ENCODE measurements around the gene RCSD1. TPM values are rescaled to one million over a fixed set of nuclear protein-coding genes. Genes with fewer than 3 reads are reported as not detected.
"Not testable (repeated sequence)": the region's sequence is repeated elsewhere in the genome, so short reads cannot be mapped to it uniquely, and the experiment has no call there.

The RCSD1 gene
- polyA plus RNA-seq, 2 donors = 1.5 to 1.7 TPM

DNA sequence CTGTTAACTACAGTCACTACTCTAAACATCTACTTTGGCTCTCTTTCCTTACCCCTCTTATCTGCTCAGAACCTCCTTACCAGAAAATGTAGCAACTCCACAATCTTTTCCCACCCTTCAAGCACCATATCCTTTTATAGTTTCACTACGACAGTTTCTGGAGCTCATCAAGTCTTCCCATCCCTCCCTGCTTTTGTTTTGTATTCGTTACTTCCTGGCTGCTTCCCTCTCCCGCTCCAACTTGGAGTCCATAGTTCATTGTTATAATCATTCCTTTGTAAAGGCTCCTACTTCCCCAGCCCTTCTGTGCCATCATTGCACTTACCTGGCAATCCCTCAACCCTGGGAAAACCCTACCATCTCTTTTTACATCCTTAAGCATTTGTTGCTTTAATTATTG lies 109.7 kb downstream of the RCSD1 start:
- H3K9me3 ChIP-seq (ENCODE audit: control insufficient read depth in 2 of 2, insufficient read depth in 1 of 2, low read depth in 1 of 2, low read length in 1 of 2) = no peaks in the 10 kb centered on the region
- H3K4me1 ChIP-seq (ENCODE audit: control insufficient read depth in 2 of 2, insufficient read depth in 2 of 2, low read length in 1 of 2) = no peaks in the 10 kb centered on the region
- no peak overlapping the region for H3K4me3 ChIP-seq (ENCODE audit: low read depth in 1 of 2, low read length in 2 of 2)
- H3K27ac ChIP-seq (ENCODE audit: low read depth in 2 of 2, low read length in 1 of 2) = no peak overlapping the region
- H3K36me3 ChIP-seq (ENCODE audit: control insufficient read depth in 2 of 2, insufficient read depth in 2 of 2, low read length in 1 of 2) = no peaks in the 10 kb centered on the region
- WGBS, 2 donors = 56 to 61% methylated on average over 3 of the region's 3 CpGs
- no peaks in the 10 kb centered on the region for H3K27me3 ChIP-seq (ENCODE audit: control insufficient read depth in 1 of 2, insufficient read depth in 2 of 2, low read length in 2 of 2)

DNA sequence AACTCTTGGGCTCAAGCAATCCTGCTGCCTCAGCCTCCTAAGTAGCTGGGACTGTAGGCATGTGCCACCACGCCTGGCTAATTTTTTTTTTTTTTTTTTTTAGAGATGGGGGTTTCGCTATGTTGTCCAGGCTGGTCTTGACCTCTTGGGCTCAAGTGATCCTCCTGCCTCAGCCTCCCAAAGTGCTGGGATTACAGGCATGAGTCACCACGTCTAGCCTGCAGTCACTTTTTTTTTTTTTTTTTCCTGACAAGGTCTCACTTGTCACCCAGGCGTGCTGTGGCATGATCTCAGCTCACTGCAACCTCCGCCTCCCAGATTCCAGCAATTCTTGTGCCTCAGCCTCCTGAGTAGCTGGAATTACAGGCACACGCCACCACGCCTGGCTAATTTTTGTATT lies 111.1 kb downstream of the RCSD1 start:
- not testable (repeated sequence) for H3K4me3 ChIP-seq (ENCODE audit: low read depth in 1 of 2, low read length in 2 of 2); H3K27me3 ChIP-seq (ENCODE audit: control insufficient read depth in 1 of 2, insufficient read depth in 2 of 2, low read length in 2 of 2); H3K9me3 ChIP-seq (ENCODE audit: control insufficient read depth in 2 of 2, insufficient read depth in 1 of 2, low read depth in 1 of 2, low read length in 1 of 2); H3K27ac ChIP-seq (ENCODE audit: low read depth in 2 of 2, low read length in 1 of 2); H3K4me1 ChIP-seq (ENCODE audit: control insufficient read depth in 2 of 2, insufficient read depth in 2 of 2, low read length in 1 of 2); H3K36me3 ChIP-seq (ENCODE audit: control insufficient read depth in 2 of 2, insufficient read depth in 2 of 2, low read length in 1 of 2)
- WGBS, 2 donors = 82 to 85% methylated on average over 7 of the region's 7 CpGs

DNA sequence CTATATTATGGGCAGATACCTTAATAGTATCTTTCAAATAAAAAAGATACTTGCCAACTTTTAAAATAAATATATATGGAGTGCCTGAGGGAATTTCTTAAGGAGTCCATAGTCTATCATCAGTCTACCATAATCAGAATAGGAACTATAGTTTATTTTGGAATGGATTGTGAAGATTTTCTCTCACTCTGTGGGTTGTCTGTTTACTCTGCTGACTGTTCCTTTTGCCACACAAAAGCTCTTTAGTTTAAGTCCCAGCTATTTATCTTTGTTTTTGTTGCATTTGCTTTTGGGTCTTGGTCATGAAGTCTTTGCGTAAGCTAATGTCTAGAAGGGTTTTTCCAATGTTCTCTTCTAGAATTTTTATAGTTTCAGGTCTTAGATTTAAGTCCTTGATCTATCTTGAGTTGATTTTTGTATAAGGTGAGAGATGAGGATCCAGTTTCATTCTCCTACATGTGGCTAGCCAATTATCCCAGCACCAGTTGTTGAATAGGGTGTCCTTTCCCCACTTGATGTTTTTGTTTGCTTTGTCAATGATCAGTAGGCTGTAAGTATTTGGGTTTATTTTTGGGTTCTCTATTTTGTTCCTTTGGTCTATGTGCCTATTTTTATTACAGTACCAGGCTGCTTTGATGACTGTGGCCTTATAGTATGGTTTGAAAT lies 112.5 kb downstream of the RCSD1 start:
- H3K4me3 ChIP-seq (ENCODE audit: low read depth in 1 of 2, low read length in 2 of 2); H3K9me3 ChIP-seq (ENCODE audit: control insufficient read depth in 2 of 2, insufficient read depth in 1 of 2, low read depth in 1 of 2, low read length in 1 of 2); H3K27me3 ChIP-seq (ENCODE audit: control insufficient read depth in 1 of 2, insufficient read depth in 2 of 2, low read length in 2 of 2); H3K4me1 ChIP-seq (ENCODE audit: control insufficient read depth in 2 of 2, insufficient read depth in 2 of 2, low read length in 1 of 2); H3K36me3 ChIP-seq (ENCODE audit: control insufficient read depth in 2 of 2, insufficient read depth in 2 of 2, low read length in 1 of 2); H3K27ac ChIP-seq (ENCODE audit: low read depth in 2 of 2, low read length in 1 of 2): not testable (repeated sequence)
- WGBS, 2 donors = 58 to 77% methylated on average over 1 of the region's 1 CpG

DNA sequence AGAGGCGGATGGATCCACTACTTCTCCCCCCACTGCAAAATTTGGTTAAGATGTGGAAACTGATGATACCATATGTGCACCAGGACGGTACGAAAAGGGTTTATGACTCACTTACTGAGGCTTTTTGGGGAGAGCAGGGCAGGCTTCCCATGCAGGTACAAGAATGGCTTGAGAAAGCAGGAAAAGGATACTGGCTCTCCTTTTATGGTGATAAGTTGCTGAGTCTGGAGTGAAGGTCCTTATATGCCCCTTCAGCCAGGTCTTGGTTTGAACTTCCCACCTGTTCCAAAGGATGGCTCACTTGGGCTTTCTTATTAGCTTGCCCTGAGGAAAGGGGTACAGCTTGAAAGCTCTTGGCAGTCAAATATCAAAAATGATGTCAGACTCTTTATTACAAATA lies 114.9 kb downstream of the RCSD1 start:
- no peaks in the 10 kb centered on the region for H3K27me3 ChIP-seq (ENCODE audit: control insufficient read depth in 1 of 2, insufficient read depth in 2 of 2, low read length in 2 of 2)
- no peak overlapping the region for H3K4me3 ChIP-seq (ENCODE audit: low read depth in 1 of 2, low read length in 2 of 2)
- no peaks in the 10 kb centered on the region for H3K9me3 ChIP-seq (ENCODE audit: control insufficient read depth in 2 of 2, insufficient read depth in 1 of 2, low read depth in 1 of 2, low read length in 1 of 2)
- no peaks in the 10 kb centered on the region for H3K4me1 ChIP-seq (ENCODE audit: control insufficient read depth in 2 of 2, insufficient read depth in 2 of 2, low read length in 1 of 2)
- no peaks in the 10 kb centered on the region for H3K36me3 ChIP-seq (ENCODE audit: control insufficient read depth in 2 of 2, insufficient read depth in 2 of 2, low read length in 1 of 2)
- WGBS, 2 donors = 87 to 90% methylated on average over 3 of the region's 3 CpGs
- no peak overlapping the region for H3K27ac ChIP-seq (ENCODE audit: low read depth in 2 of 2, low read length in 1 of 2)

DNA sequence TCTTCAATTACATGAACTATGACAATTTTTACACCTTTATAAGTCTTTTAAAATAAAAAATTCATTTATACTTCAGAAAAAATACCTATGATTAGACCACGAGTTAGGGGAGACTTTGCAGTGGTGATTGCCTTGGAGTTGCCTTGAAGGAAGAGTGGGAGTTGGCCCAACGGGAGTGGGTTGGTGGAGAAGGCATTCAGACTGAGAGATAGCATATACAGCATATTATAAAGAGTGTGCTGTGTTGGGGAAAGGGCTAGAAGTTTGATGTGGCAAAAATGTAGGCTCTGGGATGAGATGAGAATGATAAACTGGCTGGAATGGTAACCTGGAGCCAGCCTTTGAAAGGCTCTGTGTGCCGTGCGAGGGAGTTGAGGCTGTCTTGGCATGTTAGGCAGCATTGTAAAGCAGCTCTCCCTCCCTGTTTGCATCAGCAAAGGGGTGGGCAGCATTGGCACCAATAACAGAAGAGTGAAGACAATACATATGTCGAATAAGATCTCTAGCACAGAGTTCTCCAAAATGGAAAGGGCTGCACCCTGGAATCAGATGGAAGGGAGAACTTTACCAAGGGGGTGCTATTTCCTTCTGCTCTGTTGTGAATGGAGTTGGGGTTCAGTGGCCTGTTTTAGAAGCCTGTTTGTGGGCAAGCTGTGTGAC lies 116.1 kb downstream of the RCSD1 start:
- Histone ChIP-seq H3K27me3 (ENCODE audit: control insufficient read depth in 1 of 2, insufficient read depth in 2 of 2, low read length in 2 of 2) (no peaks in the 10 kb centered on the region), H3K9me3 (ENCODE audit: control insufficient read depth in 2 of 2, insufficient read depth in 1 of 2, low read depth in 1 of 2, low read length in 1 of 2) (no peaks in the 10 kb centered on the region), H3K27ac (ENCODE audit: low read depth in 2 of 2, low read length in 1 of 2) (no peak overlapping the region), H3K4me3 (ENCODE audit: low read depth in 1 of 2, low read length in 2 of 2) (no peak overlapping the region), H3K4me1 (ENCODE audit: control insufficient read depth in 2 of 2, insufficient read depth in 2 of 2, low read length in 1 of 2) (no peaks in the 10 kb centered on the region), H3K36me3 (ENCODE audit: control insufficient read depth in 2 of 2, insufficient read depth in 2 of 2, low read length in 1 of 2) (no peaks in the 10 kb centered on the region)
- WGBS, 2 donors = 60 to 74% methylated on average over 5 of the region's 5 CpGs

DNA sequence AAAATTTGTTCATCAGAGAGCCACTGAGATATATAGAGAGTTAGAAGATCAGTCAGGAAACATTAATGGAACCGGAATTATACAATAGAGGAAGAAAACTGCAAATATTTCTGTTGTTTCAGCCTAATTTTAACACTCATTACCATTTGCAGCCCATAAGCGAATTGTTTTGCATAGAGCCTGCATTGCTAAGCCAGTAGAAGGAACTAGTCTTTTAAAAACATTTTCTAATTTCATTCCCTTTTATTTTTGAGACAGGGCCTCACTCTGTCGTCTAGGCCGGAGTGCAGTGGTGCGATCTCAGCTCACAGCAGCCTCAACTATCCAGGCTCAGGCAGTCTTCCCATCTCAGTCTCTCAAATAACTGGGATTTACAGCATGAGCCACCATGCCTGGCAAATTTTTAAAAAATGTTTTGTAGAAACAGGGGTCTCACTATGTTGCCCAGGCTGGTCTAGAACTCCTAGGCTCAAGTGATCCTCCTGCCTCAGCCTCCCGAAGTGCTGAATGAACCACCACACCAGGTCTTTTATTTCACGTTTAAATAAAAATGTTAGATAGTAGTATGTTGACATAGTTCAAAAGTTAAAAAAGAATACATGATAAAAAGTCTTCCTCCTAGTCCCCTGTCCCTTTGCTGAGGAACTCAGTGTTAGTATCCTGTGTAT lies 117.1 kb downstream of the RCSD1 start:
- H3K36me3 ChIP-seq (ENCODE audit: control insufficient read depth in 2 of 2, insufficient read depth in 2 of 2, low read length in 1 of 2) = no peaks in the 10 kb centered on the region
- no peak overlapping the region for H3K27ac ChIP-seq (ENCODE audit: low read depth in 2 of 2, low read length in 1 of 2)
- peaks cover 0 to under 1% of the 10 kb centered on the region in 2 donors for H3K4me1 ChIP-seq (ENCODE audit: control insufficient read depth in 2 of 2, insufficient read depth in 2 of 2, low read length in 1 of 2)
- no peaks in the 10 kb centered on the region for H3K27me3 ChIP-seq (ENCODE audit: control insufficient read depth in 1 of 2, insufficient read depth in 2 of 2, low read length in 2 of 2)
- H3K9me3 ChIP-seq (ENCODE audit: control insufficient read depth in 2 of 2, insufficient read depth in 1 of 2, low read depth in 1 of 2, low read length in 1 of 2) = no peaks in the 10 kb centered on the region
- 86 to 87% methylated on average over 7 of the region's 7 CpGs for WGBS, 2 donors
- H3K4me3 ChIP-seq (ENCODE audit: low read depth in 1 of 2, low read length in 2 of 2) = no peak overlapping the region

DNA sequence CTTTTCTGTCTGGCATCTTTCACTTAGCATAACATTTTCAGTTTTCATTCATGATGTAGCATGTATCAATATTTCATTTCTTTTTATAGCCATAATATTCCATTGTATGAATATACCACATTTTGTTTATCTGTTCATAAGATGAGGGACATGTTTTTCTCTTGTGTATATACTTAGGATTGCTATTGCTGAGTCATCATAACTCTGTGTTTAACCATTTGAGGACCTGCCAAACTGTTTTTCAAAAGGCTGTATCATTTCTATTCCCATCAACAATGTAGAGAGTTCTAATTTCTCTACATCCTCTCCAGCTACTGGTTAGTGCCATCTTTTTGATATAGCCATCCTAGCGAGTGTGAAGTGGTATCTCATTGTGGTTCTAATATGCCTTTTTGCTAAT lies 118.0 kb downstream of the RCSD1 start:
- no peaks in the 10 kb centered on the region for H3K36me3 ChIP-seq (ENCODE audit: control insufficient read depth in 2 of 2, insufficient read depth in 2 of 2, low read length in 1 of 2)
- no peak overlapping the region for H3K27ac ChIP-seq (ENCODE audit: low read depth in 2 of 2, low read length in 1 of 2)
- no peaks in the 10 kb centered on the region for H3K27me3 ChIP-seq (ENCODE audit: control insufficient read depth in 1 of 2, insufficient read depth in 2 of 2, low read length in 2 of 2)
- peaks cover 0 to 5% of the 10 kb centered on the region in 2 donors for H3K4me1 ChIP-seq (ENCODE audit: control insufficient read depth in 2 of 2, insufficient read depth in 2 of 2, low read length in 1 of 2)
- H3K9me3 ChIP-seq (ENCODE audit: control insufficient read depth in 2 of 2, insufficient read depth in 1 of 2, low read depth in 1 of 2, low read length in 1 of 2) = no peaks in the 10 kb centered on the region
- H3K4me3 ChIP-seq (ENCODE audit: low read depth in 1 of 2, low read length in 2 of 2) = no peak overlapping the region
- WGBS, 2 donors = 94 to 100% methylated on average over 1 of the region's 1 CpG

DNA sequence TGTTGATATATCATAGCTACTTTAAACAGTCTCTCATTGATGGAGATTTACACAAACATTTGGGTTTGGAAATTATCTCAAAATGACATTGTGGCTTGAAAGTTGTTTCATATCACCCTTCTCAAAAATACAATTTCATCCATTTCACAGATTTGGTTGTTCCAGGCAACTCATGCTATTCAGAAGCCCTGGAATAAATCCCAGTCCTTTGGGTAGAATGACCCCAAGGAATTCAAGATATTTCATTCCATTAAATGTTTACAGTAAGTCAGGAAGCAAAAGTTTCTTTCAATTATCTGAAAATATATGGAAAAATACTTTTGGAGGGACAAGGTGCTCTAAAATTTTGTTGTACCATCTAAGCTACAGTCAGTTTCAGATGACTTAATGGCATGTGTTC lies 118.9 kb downstream of the RCSD1 start:
- no peaks in the 10 kb centered on the region for H3K27me3 ChIP-seq (ENCODE audit: control insufficient read depth in 1 of 2, insufficient read depth in 2 of 2, low read length in 2 of 2)
- H3K36me3 ChIP-seq (ENCODE audit: control insufficient read depth in 2 of 2, insufficient read depth in 2 of 2, low read length in 1 of 2) = no peaks in the 10 kb centered on the region
- H3K27ac ChIP-seq (ENCODE audit: low read depth in 2 of 2, low read length in 1 of 2) = no peak overlapping the region
- H3K4me1 ChIP-seq (ENCODE audit: control insufficient read depth in 2 of 2, insufficient read depth in 2 of 2, low read length in 1 of 2) = peaks cover 0 to 6% of the 10 kb centered on the region in 2 donors
- H3K4me3 ChIP-seq (ENCODE audit: low read depth in 1 of 2, low read length in 2 of 2) = no peak overlapping the region
- H3K9me3 ChIP-seq (ENCODE audit: control insufficient read depth in 2 of 2, insufficient read depth in 1 of 2, low read depth in 1 of 2, low read length in 1 of 2) = no peaks in the 10 kb centered on the region

DNA sequence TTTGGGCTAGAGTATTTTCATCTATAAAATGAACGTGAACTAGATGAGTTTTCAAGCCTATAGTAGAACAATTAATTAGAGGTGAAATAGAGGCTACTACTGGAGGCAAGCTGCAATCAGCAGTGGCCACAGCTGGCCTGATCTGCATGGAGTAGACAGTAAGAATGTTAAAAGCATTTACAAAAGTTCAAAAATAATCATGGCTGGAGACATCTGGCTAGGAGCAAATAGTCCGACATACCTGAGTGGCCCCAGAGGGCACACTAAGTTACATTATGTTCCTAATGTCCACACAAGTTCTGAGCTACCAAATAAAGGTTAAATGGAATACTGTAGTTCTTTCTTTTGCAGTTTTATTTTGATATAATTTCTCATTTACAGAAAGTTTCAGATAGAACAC lies 119.7 kb downstream of the RCSD1 start:
- 71 to 78% methylated on average over 2 of the region's 2 CpGs for WGBS, 2 donors
- Histone ChIP-seq H3K27ac (ENCODE audit: low read depth in 2 of 2, low read length in 1 of 2) (no peak overlapping the region), H3K9me3 (ENCODE audit: control insufficient read depth in 2 of 2, insufficient read depth in 1 of 2, low read depth in 1 of 2, low read length in 1 of 2) (no peaks in the 10 kb centered on the region), H3K36me3 (ENCODE audit: control insufficient read depth in 2 of 2, insufficient read depth in 2 of 2, low read length in 1 of 2) (no peaks in the 10 kb centered on the region), H3K27me3 (ENCODE audit: control insufficient read depth in 1 of 2, insufficient read depth in 2 of 2, low read length in 2 of 2) (no peaks in the 10 kb centered on the region), H3K4me1 (ENCODE audit: control insufficient read depth in 2 of 2, insufficient read depth in 2 of 2, low read length in 1 of 2) (peaks cover 0 to 6% of the 10 kb centered on the region in 2 donors), H3K4me3 (ENCODE audit: low read depth in 1 of 2, low read length in 2 of 2) (no peak overlapping the region)

DNA sequence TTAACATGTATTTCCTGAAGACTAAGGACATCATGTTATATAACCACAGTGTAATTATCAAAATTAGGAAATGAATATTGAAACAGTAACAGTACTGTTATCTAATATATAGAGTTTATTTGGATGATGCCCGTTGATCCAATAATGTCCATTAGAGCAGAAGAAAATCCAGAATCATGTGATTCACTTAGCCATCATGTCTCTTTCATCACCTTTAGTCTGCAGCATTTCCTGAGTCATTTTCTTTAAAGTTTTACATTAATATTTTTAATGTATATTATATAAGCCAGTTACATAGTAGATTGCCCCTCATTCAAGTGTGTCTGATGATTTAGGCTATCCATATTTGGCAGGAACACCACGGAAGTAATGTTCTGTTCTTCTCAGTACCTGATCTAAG lies 120.6 kb downstream of the RCSD1 start:
- H3K27ac ChIP-seq (ENCODE audit: low read depth in 2 of 2, low read length in 1 of 2) = no peak overlapping the region
- no peaks in the 10 kb centered on the region for H3K36me3 ChIP-seq (ENCODE audit: control insufficient read depth in 2 of 2, insufficient read depth in 2 of 2, low read length in 1 of 2)
- H3K4me1 ChIP-seq (ENCODE audit: control insufficient read depth in 2 of 2, insufficient read depth in 2 of 2, low read length in 1 of 2) = peaks cover 0 to 6% of the 10 kb centered on the region in 2 donors
- 90 to 92% methylated on average over 2 of the region's 2 CpGs for WGBS, 2 donors
- H3K9me3 ChIP-seq (ENCODE audit: control insufficient read depth in 2 of 2, insufficient read depth in 1 of 2, low read depth in 1 of 2, low read length in 1 of 2) = no peaks in the 10 kb centered on the region
- no peak overlapping the region for H3K4me3 ChIP-seq (ENCODE audit: low read depth in 1 of 2, low read length in 2 of 2)
- no peaks in the 10 kb centered on the region for H3K27me3 ChIP-seq (ENCODE audit: control insufficient read depth in 1 of 2, insufficient read depth in 2 of 2, low read length in 2 of 2)

Measured in esophagus (tissue), 2 donors.